SHP77 treated with DMSO at 0.1 percent for 48 hours (cell line): Measurements from ENCODE around the gene PACSIN3.
"Not testable (repeated sequence)": the region's sequence is repeated elsewhere in the genome, so short reads cannot be mapped to it uniquely, and the experiment has no call there.

Experiments used
- DNase-seq: peaks from one replicate; lab custom pipeline; 2025; lab: John Stamatoyannopoulos, UW

Gene PACSIN3

DNA sequence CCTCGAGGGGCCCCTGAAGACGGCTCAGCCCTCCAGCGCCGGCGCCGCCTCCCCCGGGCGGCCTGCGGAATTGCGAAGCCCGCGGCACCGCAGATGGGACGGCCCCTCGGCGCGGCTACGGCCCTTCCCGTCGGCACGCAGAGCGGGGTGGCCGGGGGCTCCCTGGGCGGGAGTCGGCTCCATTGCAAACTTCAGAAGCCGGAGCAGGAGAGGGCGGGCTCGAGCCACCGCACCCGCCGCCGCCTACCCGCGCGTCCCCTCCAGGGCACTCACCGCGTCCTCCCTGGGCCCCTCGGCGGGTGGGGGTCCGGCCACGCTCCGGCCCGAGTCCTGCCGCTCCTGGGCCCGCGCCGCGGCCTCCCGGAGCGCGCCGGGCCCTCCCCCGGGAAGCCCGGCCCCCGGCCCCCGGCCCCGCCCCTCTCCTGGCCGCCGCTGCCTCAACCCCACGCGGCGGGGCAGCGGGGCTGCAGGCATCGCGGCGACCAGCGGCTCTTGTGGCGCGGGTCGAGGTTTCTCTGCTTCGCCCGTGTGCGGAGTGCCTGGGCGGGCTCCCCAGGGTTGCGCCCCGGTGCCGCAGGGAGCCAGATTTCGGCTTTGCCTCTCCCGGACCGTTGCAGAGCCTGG, at the start of gene PACSIN3:
PACSIN3 (minus strand) TSS at position 359 of the 624 bp plus-strand sequence. CDS start 3,707 bp downstream, outside the sequence.
- no peak for DNase-seq

DNA sequence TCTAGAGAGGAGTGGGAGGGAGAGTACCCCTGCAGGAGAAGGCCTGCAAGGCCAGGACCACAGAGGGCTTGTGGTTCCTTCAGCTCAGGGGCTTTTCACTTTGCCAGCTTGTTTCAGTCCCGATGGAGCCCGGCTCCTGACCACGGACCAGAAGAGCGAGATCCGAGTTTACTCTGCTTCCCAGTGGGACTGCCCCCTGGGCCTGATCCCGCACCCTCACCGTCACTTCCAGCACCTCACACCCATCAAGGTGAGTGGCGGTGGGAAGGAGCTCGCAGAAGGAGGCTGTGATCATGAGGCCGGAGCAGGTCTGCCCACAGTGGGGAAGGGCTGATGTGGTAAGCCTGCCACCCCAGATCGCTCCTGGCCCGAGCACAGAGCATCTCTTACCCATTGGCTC, 48.9 kb upstream of the PACSIN3 start:
- no peak for DNase-seq

DNA sequence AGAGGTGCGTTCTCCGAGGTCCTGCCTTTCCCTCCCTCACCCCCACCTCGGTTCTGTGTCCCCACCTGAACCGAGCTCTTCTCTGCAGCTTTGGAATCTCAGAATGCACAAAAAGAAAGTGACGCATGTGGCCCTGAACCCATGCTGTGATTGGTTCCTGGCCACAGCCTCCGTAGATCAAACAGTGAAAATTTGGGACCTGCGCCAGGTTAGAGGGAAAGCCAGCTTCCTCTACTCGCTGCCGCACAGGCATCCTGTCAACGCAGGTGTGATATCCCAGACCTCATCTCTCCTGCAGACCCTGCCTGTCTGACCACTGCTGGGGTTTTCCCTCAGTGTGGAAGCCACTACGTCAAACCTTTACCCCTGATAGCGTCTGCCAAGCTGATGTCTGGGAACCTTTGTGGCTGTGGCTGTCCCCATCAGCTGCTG, 48.5 kb upstream of the PACSIN3 start:
- DNase-seq, result peak; percentile 78

DNA sequence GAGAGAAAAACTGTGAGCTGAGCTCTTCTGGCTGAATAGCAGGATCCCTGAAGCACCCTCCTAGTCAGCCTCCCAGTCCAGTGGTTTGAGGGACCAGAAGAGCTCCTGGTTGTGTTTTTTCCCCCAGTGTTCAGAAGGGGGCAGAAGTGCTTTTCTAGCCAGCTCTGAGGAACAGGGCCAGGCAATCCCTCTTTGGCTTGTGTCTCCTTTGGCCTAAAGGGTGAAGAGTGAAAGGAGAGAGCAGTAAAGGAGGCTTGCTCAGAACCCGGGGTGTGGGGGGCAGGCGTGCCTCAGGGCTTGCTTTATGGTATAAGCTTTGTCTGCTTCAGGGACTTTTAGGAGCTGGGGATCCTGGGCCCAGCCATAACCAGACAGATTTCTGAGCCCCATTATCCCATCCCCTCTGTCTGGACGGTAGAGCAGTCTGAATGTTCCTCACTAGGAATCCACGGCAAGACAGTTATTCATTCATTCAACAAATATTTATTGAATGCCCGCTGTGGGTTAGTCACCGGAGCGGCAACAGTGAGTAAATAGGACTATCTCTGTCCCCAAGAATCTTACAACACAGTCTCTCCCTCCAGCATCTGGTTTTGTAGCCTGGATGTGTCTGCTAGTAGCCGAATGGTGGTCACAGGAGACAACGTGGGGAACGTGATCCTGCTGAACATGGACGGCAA, 47.9 kb upstream of the PACSIN3 start:
- peak; percentile 39 for DNase-seq

DNA sequence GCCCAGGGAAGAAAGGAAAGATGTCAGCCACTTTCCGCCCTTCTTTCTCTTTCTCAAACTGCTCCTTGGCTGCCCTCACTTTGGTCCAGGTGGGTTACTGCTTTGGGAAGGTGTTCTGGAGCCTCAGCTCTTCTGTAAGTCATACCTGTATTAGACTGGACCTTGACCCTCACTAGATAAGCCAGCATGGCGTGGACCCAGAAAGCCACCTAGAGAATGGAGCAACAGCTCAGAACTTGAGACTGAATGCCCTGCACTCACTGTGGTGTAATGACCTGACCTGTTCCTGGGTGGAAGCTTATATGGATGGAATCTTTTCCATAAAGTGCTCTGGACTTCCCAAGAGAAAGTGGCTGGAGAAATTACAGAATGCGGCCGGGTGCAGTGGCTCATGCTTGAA, 46.8 kb upstream of the PACSIN3 start:
- no peak for DNase-seq

DNA sequence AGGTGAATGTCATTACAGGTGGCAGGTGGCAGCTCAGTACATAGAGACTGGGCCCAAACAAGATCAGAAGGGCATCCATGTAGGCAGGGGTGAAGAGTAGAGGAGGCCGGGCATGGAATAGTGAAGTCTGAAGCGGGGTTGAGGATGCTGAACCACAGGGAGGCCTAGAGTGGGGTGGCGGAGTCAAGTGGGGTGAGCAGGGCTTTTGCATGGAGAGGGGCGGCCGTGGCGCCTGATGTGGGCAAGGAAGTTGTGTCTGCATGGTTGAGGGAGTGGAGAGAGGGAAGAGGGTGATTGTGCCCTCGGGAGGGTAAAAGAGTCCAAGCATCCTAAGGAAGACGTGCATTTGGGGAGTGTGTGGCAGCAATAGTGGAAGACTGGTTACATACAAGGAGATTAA, 42.9 kb upstream of the PACSIN3 start:
- no peak for DNase-seq

DNA sequence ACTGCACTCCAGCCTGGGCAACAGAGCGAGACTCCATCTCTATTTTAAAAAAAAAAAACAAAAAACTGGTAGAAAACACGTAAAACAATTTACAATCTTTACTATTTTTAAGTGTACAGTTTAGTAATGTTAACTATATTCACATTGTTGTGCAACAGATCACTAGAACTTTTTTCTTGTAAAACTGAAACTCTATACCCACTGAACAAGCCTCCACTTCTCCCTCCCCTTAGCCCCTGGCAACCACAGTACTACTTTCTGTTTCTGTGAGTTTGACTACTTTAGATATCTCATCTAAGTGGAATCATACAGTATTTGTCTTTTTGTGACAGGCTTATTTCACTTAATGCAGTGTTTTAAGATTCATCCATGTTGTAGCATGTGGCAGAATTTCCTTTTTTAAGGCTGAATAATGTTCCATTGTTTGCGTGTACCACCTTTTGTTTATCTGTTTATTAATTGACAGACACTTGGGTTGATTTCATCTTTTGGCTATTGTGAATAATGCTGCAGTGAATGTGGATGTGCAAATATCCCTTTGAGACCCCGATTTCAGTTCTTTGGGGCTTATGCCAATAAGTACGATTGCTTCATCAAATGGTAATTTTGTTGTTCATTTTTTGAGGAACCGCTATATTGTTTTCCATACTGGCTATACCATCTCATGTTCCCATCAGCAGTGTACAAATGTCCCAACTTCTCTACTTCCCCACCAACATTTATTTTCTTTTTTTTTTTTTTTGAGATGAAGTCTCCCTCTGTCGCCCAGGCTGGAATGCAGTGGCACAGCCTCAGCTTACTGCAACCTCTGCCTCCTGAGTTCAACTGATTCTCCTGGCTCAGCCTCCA, 39.5 kb upstream of the PACSIN3 start:
- no peak for DNase-seq

DNA sequence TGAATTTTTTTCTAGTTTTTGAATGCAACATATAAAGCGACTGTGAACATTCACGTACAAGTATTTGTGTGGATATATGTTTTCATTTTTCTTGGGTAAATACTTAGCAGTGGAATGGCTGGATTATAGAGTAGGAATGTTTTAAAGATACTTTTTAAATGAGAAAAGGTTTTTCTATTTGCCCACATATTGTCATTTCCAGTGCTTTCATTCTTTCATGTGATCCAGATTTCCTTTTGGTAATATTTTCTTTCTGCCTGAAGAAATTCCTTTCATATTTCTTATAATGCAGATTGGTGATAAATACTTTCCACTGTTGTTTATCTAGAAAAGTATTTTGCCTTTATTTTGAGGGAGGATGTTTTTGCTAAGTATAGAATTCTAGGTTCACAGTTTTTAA, 36.5 kb upstream of the PACSIN3 start:
- DNase-seq, result no peak

DNA sequence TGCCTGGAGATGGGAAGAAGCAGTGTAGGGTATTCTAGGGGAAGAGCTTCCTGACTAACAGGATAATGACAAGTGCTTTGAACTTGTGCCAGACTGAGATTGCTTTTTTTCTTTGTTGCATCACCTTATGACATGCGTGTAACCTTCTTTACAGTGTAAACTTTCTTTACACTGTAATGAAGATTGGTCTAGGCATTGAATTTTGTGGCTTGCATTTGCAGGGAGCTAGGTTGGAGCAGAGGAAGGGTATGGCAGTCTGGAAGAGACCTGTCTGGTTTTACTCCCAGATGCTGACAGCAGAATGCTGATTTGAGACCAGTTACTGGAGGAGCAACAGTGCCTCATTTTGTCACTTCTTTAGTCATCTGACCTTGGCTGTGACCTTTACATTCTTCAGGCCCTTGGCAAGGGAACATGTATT, 34.2 kb upstream of the PACSIN3 start:
- no peak for DNase-seq

DNA sequence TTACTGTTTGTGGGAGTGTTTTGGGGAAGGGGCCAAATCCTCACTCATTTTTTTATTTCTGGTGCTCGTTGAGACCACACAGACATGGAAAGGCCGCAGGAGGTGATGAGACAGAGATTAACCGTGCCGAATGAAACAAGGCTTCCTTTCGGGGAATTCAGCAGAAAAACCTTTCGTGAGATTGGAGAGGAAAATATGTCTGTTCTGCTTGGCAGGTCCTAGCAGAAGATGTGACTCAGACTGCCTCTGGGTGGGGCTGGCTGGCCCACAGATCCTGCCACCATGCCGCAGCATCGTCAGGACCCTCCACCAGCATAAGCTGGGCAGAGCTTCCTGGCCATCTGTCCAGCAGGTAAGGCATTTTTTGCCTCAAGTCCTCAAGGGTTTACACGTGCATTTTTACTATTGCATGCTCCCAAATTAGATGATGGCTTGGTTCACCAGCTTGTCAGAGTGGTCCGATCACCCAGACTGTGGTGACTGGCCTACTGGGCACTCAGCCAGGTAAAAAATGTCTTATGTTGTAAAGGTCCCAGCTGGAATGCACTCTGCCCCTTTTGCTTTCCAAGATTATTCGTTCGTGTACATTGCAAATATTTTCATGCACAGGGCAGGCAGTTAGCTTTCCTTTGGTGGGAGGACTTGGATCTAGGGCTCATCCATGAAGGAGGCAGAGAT, 30.0 kb upstream of the PACSIN3 start:
- no peak for DNase-seq

DNA sequence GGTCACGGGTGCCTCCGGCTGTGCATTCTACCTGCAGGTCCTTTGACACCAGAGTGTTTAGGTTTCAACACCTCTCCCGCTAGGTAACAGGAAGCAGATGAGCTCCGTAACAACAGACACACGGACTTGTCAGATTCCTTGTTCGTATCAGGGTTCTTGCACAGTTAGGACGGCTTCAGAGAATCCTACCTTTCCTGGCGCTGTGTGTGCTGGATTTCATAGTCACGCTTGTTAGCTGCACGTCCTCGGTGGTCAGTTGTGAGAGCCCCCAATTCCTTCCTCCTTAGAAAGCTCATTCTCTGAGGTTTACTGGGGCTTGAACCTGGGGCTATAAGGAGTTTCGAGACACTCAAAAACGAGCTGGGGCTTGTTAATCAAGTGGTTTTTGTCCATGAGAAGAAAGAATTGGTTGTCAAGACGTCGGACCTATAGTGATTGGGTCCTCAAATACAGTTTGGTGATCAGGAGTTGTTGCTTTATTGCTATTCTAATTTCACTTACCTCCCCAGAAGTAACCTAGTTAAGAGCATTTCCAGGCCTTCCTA, 29.2 kb upstream of the PACSIN3 start:
- peak; percentile 44 for DNase-seq

DNA sequence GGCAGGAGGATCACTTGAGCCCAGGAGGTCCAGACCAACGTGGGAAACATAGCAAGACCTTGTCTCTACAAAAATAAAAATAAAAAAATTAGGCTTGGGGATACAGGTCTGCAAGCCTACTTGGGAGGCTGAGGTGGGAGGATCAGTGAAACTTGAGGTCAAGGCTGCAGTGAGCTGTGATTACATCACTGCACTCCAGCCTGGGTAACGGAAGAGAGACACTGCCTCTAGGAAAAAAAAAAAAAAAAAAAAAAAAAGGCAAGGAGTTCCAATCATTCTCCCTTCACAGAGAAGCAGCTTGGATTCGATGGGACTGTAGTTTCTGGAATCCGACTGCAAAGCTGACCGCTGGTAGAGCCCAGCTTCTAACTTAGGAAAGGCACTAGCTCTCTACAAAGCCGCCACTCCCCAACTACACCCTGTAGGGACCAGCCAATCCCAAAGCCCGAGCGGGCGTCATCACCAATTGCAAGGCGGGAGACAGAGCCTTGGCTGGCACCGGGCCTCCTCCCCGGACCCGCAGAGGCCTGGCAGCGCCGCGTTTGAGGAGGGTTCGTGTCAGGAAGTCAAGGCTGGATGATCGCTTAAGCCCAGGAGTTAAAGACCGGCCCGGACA, 27.8 kb upstream of the PACSIN3 start:
- DNase-seq, result peak; percentile 84

DNA sequence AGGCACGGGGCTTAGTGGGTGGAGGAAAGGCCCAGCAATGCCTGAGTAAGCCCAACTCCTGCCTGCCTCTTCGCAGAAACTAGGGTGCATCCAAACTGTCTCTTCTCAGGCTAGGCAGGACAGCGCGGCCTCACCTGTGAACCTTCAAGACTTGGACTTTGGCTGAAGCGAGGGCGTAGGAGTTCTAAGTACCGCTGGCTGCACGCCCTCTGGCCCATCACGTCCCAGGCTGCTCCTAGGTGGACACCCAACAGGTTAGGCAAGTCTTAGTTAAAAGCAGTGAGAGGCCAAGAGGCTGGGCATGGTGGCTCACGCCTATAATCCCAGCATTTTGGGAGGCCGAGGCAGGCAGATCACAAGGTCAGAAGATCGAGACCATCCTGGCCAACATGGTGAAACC, 26.7 kb upstream of the PACSIN3 start:
- no peak for DNase-seq

DNA sequence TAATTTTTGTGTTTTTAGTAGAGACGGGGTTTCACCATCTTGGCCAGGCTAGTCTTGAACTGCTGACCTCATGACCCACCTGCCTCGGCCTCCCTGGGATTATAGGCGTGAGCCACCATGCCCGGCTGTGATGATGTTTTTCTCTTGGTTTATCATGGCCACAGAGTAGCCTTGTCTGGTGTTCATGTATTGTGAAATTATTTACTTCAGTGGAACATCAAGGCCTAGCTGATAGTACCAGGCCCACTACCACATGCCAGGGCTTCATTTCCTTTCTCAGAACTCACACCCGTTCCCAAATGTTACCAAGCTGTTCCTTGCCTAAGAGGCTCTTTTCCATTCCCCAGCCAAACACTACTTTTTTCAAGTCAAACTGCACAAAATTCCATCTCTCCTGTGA, 22.4 kb upstream of the PACSIN3 start:
- no peak for DNase-seq

DNA sequence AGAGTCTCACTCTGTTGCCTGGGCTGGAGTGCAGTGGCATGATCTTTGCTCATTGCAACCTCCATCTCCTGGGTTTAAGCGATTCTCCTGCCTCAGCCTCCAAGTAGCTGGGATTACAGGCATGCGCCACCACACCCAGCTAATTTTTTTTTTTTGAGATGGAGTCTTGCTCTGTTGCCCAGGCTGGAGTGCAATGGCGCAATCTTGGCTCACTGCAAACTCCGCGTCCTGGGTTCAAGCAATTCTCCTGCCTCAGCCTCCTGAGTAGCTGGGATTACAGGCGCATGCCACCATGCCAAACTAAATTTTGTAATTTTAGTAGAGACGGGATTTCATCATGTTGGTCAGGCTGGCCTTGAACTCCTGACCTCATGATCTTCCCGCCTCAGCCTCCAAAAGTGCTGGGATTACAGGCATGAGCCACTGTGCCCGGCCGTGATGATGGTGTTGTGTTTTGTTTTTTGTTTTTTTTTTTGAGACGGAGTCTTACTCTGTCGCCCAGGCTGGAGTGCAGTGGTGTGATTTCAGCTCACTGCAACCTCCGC, 21.8 kb upstream of the PACSIN3 start:
- not testable (repeated sequence) for DNase-seq

DNA sequence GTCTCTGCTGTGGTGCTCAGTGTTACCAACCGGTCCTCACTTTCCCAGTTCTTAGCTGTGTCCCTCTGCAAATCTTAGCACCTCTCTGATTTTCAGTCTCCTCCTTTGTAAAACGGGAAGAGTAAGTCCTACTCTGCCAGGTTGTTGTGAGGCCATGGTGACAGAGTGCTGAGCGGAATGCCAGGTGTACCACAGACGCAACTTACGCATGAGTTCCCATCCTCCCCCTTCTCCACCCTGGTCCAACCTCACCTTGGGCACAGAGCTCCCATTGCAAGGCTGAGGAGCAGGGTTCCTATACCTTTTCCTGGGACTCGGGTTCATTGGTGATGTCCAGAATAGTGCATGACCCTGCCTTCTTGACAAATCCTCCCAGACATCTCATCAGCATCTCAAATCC, 21.2 kb upstream of the PACSIN3 start:
- DNase-seq, result no peak

DNA sequence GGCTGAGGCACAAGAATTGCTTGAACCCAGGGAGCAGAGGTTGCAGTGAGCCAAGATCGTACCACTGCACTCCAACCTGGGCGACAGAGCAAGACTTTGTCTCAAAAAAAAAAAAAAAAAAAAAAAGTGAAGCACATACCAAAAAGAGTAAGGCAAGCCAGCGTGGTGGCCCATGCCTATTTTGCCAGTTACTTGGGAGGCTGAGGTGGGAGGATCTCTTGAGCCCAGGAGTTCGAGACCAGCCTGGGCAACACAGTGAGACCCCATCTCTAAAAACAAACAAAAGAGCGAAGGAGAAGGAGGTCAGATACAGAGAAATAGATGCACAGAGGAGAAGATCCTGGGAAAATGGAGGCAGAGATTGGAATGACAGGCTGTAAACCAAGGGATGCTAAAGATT, 20.3 kb upstream of the PACSIN3 start:
- not testable (repeated sequence) for DNase-seq

DNA sequence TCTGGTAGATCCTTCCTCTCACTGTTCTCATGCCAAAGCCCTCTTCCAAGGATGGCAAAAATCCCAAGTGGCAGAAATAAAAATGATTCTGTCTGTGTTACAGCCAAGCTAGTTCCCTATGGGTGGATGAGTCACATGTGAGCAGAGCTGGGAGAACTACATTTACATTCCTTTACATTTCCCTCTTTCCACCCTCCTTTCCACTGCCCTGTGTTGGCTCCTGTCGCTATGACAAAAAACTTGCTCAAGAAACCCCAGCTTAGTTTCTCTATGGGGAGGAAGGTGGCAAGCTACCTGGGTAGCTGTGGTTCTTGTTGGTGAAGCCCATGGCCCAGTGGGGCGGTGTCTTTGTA, 18.4 kb upstream of the PACSIN3 start:
- DNase-seq, result no peak

DNA sequence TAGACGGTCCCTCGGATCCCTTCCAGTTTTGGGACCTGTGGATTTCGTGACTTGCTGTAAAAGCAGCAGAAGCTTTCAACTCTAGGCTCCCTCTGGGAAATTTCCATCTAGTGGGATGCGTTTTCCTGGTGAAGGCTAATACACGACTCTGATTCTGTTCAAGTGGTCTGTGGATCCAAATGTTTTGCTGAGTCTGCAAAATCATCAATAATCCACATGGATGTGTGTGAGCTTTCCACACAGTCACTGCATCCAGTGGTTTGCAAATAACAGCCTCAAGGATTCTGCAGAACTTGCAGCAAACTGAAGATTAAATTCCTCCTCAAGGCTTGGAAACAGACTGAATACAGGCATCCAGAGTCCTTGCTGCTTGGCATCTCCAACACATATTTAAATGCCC, 16.3 kb upstream of the PACSIN3 start:
- no peak for DNase-seq

DNA sequence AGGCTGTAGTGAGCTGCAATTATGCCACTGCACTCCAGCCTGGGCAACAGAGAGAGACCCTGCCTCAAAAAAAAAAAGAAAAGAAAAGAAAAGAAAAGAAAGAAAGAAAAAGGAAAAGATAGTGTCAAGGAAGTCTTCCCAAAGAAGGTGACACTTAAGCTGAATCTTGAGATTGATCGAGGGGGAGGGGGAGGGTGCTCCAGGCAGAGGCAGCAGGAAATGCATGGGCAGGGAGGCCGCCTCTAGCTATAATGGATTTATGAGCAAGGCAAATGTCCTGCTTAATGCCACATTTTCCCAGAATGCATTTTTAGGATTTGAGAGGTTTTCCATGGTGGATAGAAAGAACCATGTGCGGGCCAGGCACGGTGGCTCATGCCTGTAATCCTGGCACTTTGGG, 14.8 kb upstream of the PACSIN3 start:
- DNase-seq, result no peak

DNA sequence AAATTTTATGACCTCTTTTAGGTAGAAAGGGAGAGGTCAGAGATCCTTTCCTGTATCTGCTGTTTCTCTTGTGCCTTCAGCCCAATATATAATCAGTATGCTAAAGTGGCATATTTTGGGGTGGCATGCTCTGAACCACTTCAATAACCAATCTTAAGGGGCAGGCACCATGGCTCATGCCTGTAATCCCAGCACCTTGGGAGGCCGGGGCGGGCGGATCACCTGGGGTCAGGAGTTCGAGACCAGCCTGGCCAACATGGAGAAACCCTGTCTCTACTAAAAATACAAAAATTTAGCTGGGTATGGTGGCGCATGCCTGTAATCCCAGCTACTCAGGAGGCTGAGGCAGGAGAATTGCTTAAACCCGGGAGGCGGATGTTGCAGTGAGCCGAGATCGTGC, 11.9 kb upstream of the PACSIN3 start:
- not testable (repeated sequence) for DNase-seq
